Activated CD8-positive, alpha-beta T cell treated with anti-CD3 and anti-CD28 coated beads for 36 hours (primary cell): ENCODE measurements around the gene ADGRB3. TPM values are rescaled to one million over a fixed set of nuclear protein-coding genes. Genes with fewer than 3 reads are reported as not detected.

Experiments used
- ATAC-seq: fragments of 200-7000 bp; cut with Tn5 transposase; one replicate; pipeline ENCODE4 v1.10.0; 2021; ENCODE audit warnings: mild to moderate bottlenecking, moderate library complexity
- CTCF ChIA-PET: fragments of 350-600 bp; sonication (Branson Sonifier 250); formaldehyde crosslinking; loops from one replicate; lab custom pipeline; 2021; ENCODE audit warnings: antibody characterized with exemption; lab: Charles Lee
- POLR2A ChIA-PET: fragments of 350-600 bp; sonication (Branson Sonifier 250); formaldehyde crosslinking; loops from one replicate; lab custom pipeline; 2021; ENCODE audit warnings: antibody characterized with exemption; lab: Charles Lee
- DNase-seq: peaks from one replicate; pipeline ENCODE4 v3.0.0-alpha.2; 2020
- H3K27ac Mint-ChIP-seq: one replicate; pipeline ENCODE4 v1.8.0; 2021; ENCODE audit warnings: mild to moderate bottlenecking, mixed read lengths
- H3K27me3 Mint-ChIP-seq: one replicate; pipeline ENCODE4 v1.8.0; 2021; ENCODE audit warnings: mixed read lengths
- H3K36me3 Mint-ChIP-seq: one replicate; pipeline ENCODE4 v1.8.0; 2021; ENCODE audit warnings: low read depth, mixed read lengths
- H3K4me1 Mint-ChIP-seq: one replicate; pipeline ENCODE4 v1.8.0; 2021; ENCODE audit warnings: low read depth, mixed read lengths
- H3K4me3 Mint-ChIP-seq: one replicate; pipeline ENCODE4 v1.8.0; 2021; ENCODE audit warnings: mild to moderate bottlenecking, moderate library complexity, mixed read lengths
- H3K9me3 Mint-ChIP-seq: one replicate; pipeline ENCODE4 v1.8.0; 2021; ENCODE audit warnings: mixed read lengths
- CTCF ChIP-seq: fragments of 200-600 bp; IDR thresholded peaks from one replicate; pipeline ENCODE4 v1.8.0; 2022; ENCODE audit warnings: antibody characterized with exemption, mild to moderate bottlenecking
- intact Hi-C: fragments of 100-400 bp; cut with micrococcal nuclease; formaldehyde crosslinking; loops from one replicate; pipeline ENCODE4 v1.10.0; 2022
- total RNA-seq, 2 experiments: library from RNA; stranded (reverse); gene quantifications; one replicate each; pipeline ENCODE4 v1.2.3, GENCODE V29; 2021

The ADGRB3 gene
- total RNA-seq, 2 experiments from 2014 or later, result not detected

- DNase-seq, result no peak
- TF ChIP-seq CTCF, result no peak
- ATAC-seq, result no peak
- ChIA-PET CTCF (no interaction called here), POLR2A (no interaction called here)
- H3K27me3 Mint-ChIP-seq, result no peaks in the 10 kb centered on the region
- H3K9me3 Mint-ChIP-seq, result no peaks in the 10 kb centered on the region
- H3K36me3 Mint-ChIP-seq, result no peaks in the 10 kb centered on the region
- H3K27ac Mint-ChIP-seq, result no peak overlapping the region
- intact Hi-C loops, result no loop called here
- no peaks in the 10 kb centered on the region for H3K4me1 Mint-ChIP-seq
- H3K4me3 Mint-ChIP-seq, result no peak overlapping the region
These were observed 434.8 kb downstream of the ADGRB3 start for GRCh38 chr6:69069881-69070280.

DNA sequence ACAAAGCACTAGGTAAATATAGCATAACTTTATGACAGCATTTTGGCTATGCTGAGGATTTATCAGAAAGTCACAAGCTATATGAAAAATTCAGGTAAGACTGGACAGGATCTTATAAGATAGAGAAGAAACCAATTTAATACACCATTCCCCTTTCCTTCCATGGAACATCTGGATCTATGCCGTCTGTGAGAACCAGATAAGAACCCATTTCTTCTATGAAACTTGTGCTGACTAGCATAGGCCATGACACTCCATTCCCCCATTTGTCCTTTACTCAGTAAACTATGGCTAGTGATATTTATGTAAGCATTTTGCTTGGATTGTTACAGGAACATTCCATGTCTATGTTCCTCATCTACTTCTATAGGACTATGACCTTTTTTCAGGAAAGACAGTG, 437.7 kb downstream of the ADGRB3 start:
- TF ChIP-seq CTCF, result no peak
- DNase-seq (no peak), ATAC-seq (no peak)
- no peaks in the 10 kb centered on the region for H3K9me3 Mint-ChIP-seq
- ChIA-PET POLR2A (no interaction called here), CTCF (no interaction called here)
- H3K4me3 Mint-ChIP-seq, result no peak overlapping the region
- intact Hi-C loops, result no loop called here
- H3K27ac Mint-ChIP-seq, result no peak overlapping the region
- no peaks in the 10 kb centered on the region for H3K36me3 Mint-ChIP-seq
- H3K27me3 Mint-ChIP-seq, result no peaks in the 10 kb centered on the region
- no peaks in the 10 kb centered on the region for H3K4me1 Mint-ChIP-seq

- Mint-ChIP-seq H3K27ac (no peak overlapping the region), H3K4me1 (no peaks in the 10 kb centered on the region), H3K27me3 (no peaks in the 10 kb centered on the region), H3K36me3 (no peaks in the 10 kb centered on the region), H3K9me3 (no peaks in the 10 kb centered on the region), H3K4me3 (no peak overlapping the region)
- no peak for DNase-seq
- ATAC-seq, result no peak
- no peak for TF ChIP-seq CTCF
- intact Hi-C loops, result no loop called here
- CTCF ChIA-PET, result no interaction called here
- POLR2A ChIA-PET, result no interaction called here
These were observed 449.8 kb downstream of the ADGRB3 start for GRCh38 chr6:69084746-69085335.

- no peaks in the 10 kb centered on the region for H3K36me3 Mint-ChIP-seq
- H3K27me3 Mint-ChIP-seq, result no peaks in the 10 kb centered on the region
- CTCF ChIA-PET, result no interaction called here
- H3K4me1 Mint-ChIP-seq, result no peaks in the 10 kb centered on the region
- no peak overlapping the region for H3K4me3 Mint-ChIP-seq
- no peak for ATAC-seq
- POLR2A ChIA-PET, result no interaction called here
- no peak for DNase-seq
- intact Hi-C loops, result no loop called here
- H3K9me3 Mint-ChIP-seq, result peaks cover 2% of the 10 kb centered on the region
- no peak for TF ChIP-seq CTCF
- H3K27ac Mint-ChIP-seq, result no peak overlapping the region
These were observed 451.6 kb downstream of the ADGRB3 start for GRCh38 chr6:69086689-69087088.

DNA sequence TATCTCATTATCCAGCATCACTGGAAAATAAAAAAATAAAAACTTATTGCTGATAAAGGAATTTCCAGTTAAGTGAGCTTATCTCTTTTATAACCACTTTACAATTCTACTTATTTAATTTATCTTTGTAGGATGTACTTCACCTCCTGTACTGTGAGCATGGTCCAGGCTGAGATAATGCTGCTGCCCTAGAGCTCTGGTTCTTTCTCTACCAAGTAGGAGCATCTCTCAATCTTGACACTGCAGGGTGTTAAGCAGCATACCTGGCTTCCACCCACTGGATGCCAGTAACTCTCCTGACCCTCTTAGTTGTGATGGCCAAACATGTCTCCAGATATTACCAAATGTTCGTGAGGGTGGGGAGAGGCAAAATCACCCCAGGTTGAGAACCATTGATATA, 454.5 kb downstream of the ADGRB3 start:
- ChIA-PET CTCF (no interaction called here), POLR2A (no interaction called here)
- H3K4me1 Mint-ChIP-seq, result no peaks in the 10 kb centered on the region
- ATAC-seq (no peak), DNase-seq (no peak)
- H3K36me3 Mint-ChIP-seq, result no peaks in the 10 kb centered on the region
- intact Hi-C loops, result no loop called here
- peaks cover 2% of the 10 kb centered on the region for H3K9me3 Mint-ChIP-seq
- no peak overlapping the region for H3K4me3 Mint-ChIP-seq
- no peaks in the 10 kb centered on the region for H3K27me3 Mint-ChIP-seq
- TF ChIP-seq CTCF, result no peak
- H3K27ac Mint-ChIP-seq, result no peak overlapping the region
